ENCODE measurements around the gene GSN. TPM values are rescaled to one million over a fixed set of nuclear protein-coding genes. Genes with fewer than 3 reads are reported as not detected.

GSN gene
- total RNA-seq, 2 donors from 2014 or later: 390 to 690 TPM

DNA sequence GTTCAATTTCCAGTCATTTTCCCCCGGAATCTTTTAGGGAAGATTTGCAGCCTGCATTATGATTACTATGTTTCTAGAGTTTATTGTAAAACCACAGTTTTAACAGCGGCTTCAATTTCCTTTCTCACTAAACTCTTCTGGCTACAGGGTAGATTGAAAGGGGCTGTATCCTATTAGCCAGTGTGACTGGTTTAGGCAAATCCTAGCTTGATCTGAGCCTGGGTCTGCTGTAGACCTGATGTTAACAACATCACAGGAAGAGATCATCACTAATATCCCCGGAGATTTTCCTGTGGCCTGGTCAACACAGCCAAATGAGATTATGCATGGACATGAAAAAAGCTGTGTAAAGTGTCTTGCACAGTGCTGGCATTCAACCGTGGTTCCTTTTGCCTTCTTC is 68.7 kb downstream of the GSN start:
- H3K27me3 ChIP-seq (replicated peaks; ENCODE audit: insufficient read depth): no peaks in the 10 kb centered on the region
- TF ChIP-seq, protein P1, sequence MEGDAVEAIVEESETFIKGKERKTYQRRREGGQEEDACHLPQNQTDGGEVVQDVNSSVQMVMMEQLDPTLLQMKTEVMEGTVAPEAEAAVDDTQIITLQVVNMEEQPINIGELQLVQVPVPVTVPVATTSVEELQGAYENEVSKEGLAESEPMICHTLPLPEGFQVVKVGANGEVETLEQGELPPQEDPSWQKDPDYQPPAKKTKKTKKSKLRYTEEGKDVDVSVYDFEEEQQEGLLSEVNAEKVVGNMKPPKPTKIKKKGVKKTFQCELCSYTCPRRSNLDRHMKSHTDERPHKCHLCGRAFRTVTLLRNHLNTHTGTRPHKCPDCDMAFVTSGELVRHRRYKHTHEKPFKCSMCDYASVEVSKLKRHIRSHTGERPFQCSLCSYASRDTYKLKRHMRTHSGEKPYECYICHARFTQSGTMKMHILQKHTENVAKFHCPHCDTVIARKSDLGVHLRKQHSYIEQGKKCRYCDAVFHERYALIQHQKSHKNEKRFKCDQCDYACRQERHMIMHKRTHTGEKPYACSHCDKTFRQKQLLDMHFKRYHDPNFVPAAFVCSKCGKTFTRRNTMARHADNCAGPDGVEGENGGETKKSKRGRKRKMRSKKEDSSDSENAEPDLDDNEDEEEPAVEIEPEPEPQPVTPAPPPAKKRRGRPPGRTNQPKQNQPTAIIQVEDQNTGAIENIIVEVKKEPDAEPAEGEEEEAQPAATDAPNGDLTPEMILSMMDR (IDR thresholded peaks at IDR 0.05): no peak
- TF ChIP-seq POLR2AphosphoS5 (IDR thresholded peaks at IDR 0.05) (no peak), POLR2A (IDR thresholded peaks at IDR 0.05) (no peak)
- no peak overlapping the region for H3K4me3 ChIP-seq
- intact Hi-C loops (cut with DNase I): no loop called here
- DNase-seq (ENCODE audit: low spot score): no peak
- no peak overlapping the region for H3K27ac ChIP-seq
- 68% methylated on average over 4 of the region's 4 CpGs for WGBS
- no peaks in the 10 kb centered on the region for H3K36me3 ChIP-seq
- H3K9me3 ChIP-seq: no peaks in the 10 kb centered on the region
- no peaks in the 10 kb centered on the region for H3K4me1 ChIP-seq (replicated peaks)

DNA sequence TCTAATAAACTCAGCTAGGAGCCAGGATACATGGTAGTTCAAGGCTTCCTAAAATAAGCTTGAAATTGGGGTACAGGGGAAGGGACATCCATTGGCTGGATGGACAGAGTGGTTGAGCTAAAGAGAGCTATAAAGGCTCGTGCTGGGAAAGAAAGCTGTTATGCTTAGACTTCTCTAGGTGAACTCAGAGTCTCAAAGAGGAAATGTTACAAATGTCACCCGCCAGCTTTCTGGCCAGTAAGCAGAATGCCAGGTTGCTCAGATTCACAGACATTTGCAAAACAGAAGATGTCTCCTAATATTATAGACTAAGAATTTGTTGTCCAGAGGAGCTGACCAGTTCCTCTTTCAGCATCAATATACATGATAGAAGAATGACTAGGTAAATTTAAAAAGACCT is 71.5 kb downstream of the GSN start:
- H3K9me3 ChIP-seq: no peaks in the 10 kb centered on the region
- DNase-seq (ENCODE audit: low spot score): no peak
- no peaks in the 10 kb centered on the region for H3K27me3 ChIP-seq (replicated peaks; ENCODE audit: insufficient read depth)
- intact Hi-C loops (cut with DNase I): no loop called here
- no peak overlapping the region for H3K4me3 ChIP-seq
- H3K4me1 ChIP-seq (replicated peaks): peaks cover 4% of the 10 kb centered on the region
- no peaks in the 10 kb centered on the region for H3K36me3 ChIP-seq
- H3K27ac ChIP-seq: no peak overlapping the region
- 73% methylated on average over 2 of the region's 2 CpGs for WGBS
- no peak for TF ChIP-seq POLR2AphosphoS5 (IDR thresholded peaks at IDR 0.05)
- no peak for TF ChIP-seq POLR2A (IDR thresholded peaks at IDR 0.05)
- TF ChIP-seq, protein P1 (IDR thresholded peaks at IDR 0.05): no peak

DNA sequence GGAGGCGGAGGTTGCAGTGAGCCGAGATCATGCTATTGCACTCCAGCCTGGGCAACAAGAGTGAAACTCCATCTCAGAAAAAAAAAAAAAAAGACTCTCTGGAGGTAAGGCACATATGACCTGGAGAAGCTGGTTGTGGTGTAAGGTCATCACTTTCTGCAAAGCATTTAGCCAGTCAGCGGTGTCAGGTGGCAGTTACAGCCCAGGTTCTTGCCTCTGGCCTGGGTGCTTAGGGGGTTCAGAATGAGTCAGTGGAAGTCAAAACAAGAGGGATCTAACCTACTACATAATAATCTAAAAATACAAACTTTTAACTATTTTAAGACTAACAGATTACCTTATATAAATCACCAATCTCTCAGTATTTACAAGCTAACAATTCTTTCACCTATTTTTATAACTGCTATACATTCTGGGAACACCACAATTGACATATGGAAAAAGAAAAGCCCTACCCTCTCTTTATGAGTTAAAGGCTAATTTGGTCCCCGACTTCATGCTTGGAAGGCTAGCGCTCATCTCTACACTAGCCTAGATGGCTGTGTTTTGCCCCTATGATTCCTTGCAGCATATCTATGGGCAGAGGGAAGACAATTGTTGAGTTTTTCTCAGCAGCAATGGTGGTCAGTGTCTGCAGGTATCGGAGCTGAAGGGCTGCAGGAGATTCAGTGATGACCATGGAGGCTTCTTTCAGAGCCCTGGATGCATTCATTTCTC is 72.9 kb downstream of the GSN start:
- no peak for DNase-seq (ENCODE audit: low spot score)
- Histone ChIP-seq H3K9me3 (no peaks in the 10 kb centered on the region), H3K27me3 (replicated peaks; ENCODE audit: insufficient read depth) (no peaks in the 10 kb centered on the region), H3K4me3 (no peak overlapping the region), H3K36me3 (no peaks in the 10 kb centered on the region), H3K4me1 (replicated peaks) (peaks cover 4% of the 10 kb centered on the region), H3K27ac (no peak overlapping the region)
- TF ChIP-seq, protein P1 (IDR thresholded peaks at IDR 0.05): no peak
- TF ChIP-seq POLR2AphosphoS5 (IDR thresholded peaks at IDR 0.05) (no peak), POLR2A (IDR thresholded peaks at IDR 0.05) (no peak)
- WGBS: 97% methylated on average over 6 of the region's 6 CpGs
- intact Hi-C loops (cut with DNase I): no loop called here

DNA sequence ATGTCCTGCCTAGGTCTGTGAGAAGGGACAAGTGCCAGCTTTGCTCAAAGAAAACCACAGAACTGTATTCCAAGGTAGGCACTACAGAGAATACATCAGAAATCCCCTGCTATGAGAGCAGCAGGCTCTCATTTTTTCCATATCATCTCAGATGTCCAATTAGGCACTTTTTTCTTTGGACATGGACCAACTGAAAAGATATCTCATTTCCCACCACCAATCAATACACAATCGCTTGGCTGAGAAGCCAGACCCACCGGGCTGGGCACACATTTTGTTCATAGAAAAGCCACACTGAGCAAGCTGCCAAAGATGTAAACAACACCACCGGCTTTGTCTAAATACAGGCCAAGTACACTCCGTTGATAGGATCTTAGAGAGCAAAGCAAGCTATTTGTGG is 76.2 kb downstream of the GSN start:
- H3K36me3 ChIP-seq: peaks cover 0 to 3% of the 10 kb centered on the region in 2 donors
- WGBS: 14% methylated on average over 4 of the region's 4 CpGs

More for the DNA sequence above, 76.2 kb downstream of the GSN start:
- no peak for TF ChIP-seq POLR2A (IDR thresholded peaks at IDR 0.05)
- TF ChIP-seq, protein P1 (IDR thresholded peaks at IDR 0.05): no peak
- no peak for TF ChIP-seq POLR2AphosphoS5 (IDR thresholded peaks at IDR 0.05)
- Histone ChIP-seq H3K27me3 (replicated peaks; ENCODE audit: insufficient read depth) (no peaks in the 10 kb centered on the region), H3K4me1 (replicated peaks) (peaks cover 4% of the 10 kb centered on the region), H3K4me3 (no peak overlapping the region), H3K27ac (peak overlapping the region; percentile 39 to 52), H3K9me3 (no peaks in the 10 kb centered on the region)
- intact Hi-C loops (cut with DNase I): no loop called here
- no peak for DNase-seq (ENCODE audit: low spot score)
